Fibroblast of peridontal ligament (primary cell): ENCODE results near the gene GRAMD1C.
A peak's percentile ranks its signal among the peaks of the same experiment; 100 is the strongest.
"Not testable (repeated sequence)": the region's sequence is repeated elsewhere in the genome, so short reads cannot be mapped to it uniquely, and the experiment has no call there.

Source experiments
- DNase-seq: peaks from one replicate; pipeline ENCODE4 v3.0.0-alpha.2; 2010; ENCODE audit errors: extremely low read depth

Gene GRAMD1C

DNA sequence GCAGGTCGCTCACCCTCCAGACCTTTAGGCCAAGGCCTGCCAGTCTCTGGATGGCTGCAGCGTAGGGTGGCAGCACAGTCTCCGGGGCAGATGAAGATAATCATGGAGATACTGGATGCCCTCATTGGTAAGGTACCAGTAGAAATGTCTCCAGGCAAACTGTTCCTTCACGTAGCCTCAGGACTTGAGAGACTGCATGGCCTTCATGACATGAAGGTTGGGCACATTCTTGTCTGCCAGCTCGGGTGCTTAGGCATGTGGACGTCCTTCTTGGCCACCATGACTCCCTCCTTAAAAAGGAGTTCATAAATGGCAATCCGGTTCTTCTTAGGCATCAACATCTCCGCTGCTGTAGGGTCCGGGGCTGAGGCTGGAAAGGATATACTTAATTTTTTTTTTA lies 11.8 kb downstream of the GRAMD1C start:
- DNase-seq, result not testable (repeated sequence)

- DNase-seq, result no peak
These were observed 13.9 kb downstream of the GRAMD1C start for GRCh38 chr3:113852506-113852905.

GRCh38 chr3:113867506-113867905 lies 28.9 kb downstream of the GRAMD1C start:
- peak; percentile 53 for DNase-seq

DNA sequence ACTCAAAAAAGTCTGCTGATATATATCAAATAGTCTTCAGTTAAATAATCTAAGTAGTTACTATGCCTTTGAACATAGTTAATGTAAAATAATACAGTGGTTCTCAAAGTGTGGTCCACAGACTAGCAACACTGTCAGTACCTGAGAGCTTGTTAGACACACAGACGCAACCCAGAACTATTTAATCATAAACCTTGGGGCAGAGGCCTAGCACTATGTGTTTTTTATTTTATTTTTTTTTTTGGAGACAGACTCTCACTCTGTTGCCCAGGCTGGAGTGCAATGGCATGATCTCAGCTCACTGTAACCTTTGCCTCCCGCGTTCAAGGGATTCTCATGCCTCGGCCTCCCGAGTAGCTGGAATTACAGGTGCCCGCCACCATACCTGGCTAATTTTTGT lies 34.7 kb downstream of the GRAMD1C start:
- DNase-seq, result no peak

DNA sequence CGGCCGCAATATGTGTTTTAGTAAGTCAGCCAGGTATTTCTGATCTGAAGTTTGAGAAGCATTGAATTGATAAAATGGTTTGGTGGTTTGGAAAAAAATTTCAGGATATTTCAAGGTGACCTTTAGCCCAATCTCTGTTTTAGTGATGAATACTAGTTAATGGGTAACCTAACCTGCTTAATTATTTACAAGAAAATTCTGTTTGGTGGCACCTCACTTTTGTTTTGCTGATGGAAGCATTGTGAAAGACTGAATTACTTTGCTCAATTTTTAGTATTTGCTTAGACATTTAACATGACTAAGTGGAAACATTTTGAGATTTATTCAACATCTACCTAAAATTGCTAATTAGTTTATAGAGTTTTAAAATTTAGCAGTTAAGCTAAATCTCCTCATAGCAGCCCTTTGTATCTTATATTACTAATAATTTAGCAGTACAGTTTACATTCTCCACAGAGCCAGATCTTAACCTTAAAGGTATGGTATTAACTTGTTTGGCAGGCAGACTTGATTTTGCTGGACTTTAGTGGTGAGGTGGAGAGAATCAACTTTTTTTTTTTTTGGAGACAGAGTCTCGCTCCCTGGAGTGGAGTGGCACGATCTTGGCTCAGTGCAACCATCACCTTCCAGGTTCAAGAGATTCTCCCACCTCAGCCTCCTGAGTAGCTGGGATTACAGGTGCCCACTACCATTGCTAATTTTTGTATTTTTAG lies 35.4 kb downstream of the GRAMD1C start:
- no peak for DNase-seq

- DNase-seq, result no peak
These were observed 39.8 kb downstream of the GRAMD1C start for GRCh38 chr3:113878403-113878802.

DNA sequence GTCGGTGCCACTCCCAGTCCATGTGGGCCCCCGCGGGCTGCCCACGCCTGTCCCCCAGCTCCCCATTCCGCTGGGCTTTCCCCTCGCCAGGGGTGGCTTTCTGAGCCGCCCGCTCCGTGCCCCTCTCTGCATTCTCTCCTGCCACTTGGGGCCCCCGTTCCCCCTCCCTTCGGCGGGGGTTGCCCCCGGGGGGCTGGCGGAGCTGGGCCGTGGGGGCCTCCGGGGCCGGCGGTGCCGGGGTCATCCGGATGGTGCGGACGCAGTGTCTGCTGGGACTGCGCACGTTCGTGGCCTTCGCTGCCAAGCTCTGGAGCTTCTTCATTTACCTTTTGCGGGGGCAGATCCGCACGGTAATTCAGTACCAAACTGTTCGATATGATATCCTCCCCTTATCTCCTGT lies 46.5 kb downstream of the GRAMD1C start:
- DNase-seq, result no peak

DNA sequence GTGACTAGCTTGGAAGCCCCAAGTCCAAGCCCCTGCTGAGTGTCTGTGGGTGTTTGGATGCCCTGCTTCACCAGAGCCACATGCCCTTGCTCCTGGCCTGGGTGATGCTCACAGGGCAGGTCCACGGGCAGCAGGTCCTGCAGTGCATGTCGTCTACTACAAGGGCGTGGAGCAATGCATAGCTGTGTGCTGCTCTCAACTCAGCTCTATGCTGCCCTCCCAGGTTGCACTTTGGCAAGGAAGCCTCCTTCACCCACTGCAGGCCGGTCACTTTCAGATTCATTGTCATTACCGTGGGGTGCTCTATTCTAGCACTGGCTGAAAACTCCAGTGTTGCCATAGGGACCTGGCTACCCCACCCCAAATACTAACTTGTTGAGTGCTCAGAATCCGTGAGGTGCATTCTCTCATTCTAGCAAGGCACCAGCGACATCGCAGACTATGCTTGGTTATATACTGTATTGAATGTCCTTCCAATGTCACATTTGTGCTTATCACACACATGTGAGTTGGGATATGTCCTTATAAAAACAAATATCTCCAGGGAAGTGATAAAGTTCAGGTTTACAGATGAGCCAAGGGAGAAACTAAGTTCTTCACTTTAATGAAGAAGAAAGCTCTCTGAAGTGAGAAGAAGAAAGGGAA lies 51.8 kb downstream of the GRAMD1C start:
- no peak for DNase-seq

DNA sequence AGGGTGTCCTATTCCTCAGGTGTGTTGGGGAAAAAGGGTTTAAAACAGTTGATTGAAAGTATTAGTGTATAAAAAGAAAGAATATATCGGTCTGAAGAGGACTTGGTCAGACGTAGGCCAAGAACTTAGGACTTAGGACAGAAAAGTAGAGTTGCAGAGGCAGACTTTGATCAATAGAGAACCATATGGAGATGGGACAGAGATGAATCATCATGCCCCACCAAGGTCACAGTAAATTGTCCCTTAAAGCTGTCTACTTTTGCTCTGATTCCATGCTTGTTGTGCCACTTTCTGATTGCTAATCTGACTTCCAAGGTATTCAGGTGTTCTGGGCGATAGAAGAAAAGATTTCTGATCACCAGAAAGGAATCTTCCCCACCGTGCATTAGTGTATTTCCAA lies 56.3 kb downstream of the GRAMD1C start:
- DNase-seq, result no peak

DNA sequence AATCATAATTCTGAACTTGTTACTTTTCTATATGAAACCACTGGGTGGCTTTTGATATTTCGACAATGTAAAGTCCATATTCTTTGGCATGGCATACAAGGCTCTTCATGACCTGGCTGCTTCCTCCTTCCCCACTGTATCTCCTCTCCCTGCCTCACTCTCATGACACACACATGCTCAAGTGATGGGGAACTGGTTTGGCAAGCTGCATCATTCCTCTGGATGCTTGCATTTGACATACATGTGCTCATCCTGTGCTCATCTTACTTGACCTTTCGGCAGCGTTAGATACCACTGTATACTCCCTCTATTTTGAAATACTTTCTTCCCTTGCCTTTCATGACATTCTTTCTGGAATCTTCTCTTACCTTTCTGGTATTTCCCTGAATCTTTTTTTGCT lies 57.4 kb downstream of the GRAMD1C start:
- no peak for DNase-seq

DNA sequence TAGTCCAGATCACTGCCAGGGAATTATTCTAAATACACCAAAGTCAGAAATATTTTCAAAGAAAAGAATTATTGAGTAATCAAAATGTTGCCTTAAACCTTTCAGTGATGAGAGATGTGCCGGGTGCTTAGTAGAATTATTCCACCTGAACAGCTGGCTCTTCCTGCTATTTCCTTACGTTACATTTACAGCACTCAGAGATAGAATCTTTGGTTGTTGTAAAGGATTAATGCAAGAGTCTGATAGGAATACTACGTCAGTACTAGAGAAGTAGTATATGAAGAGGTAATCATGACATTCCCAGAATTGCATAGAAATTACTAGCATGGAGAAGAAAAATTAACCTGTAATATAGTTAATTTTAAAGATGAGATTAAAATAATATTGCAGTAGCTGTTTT lies 58.3 kb downstream of the GRAMD1C start:
- DNase-seq, result no peak

DNA sequence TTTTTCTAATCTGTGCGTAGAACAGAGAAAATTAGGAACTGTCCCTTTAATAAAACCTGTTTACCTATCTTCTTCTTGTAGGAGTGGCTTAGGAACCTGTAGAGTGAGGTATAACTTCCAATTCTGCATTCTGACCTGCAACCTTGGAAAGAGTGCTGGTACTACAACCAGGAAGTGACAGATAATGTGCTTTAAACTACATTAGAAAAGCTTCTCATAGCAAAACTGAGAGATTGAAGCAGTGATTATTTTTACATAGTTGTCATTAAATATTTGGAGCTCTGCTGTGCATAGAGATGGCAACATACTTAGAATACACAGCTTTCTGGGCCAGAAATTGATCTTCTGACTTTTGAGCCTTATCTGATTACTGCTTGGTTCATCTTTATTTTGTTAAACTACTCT lies 58.8 kb downstream of the GRAMD1C start:
- DNase-seq, result no peak

DNA sequence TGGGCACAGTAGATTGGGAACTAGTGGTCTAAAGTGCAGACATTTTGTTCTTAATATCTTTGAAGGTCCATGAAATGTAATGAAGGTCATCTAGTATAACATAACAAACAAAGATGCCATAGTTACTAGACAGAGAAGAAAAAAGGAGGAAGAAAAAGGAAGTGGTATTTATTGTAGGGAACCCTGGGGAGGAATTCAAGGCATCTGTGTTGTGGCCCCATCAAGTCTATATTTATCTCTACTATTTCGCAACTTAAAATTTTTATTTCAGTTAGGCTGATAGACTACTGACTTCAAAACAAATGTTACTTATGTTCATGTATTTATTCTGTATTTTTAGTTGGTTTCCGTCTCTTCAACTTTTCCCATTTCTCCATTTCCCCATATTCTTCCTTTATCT lies 60.3 kb downstream of the GRAMD1C start:
- DNase-seq, result peak; percentile 58

DNA sequence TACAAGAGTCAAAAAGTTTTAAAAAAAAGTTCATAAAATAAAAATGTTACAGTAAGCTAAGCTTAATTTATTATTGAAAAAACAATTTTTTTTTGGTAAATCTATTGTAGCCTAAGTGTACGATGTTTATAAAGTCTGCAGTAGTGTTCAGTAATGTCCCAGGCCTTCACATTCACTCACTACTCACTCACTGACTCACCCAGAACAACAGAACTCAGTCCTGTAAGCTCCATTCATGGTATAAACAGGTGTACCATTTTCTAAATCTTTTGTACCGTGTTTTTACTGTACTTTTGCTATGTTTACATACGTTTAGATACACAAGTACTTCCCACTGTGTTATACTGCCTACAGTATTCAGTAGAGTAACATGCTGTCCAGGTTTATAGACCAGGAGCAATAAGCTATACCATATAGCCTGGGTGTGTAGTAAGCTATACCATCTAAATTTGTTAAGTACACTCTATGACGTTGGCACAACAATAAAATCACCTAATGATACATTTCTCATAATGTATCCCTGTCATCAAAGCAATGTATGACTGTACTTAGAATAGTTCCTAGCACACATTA lies 68.1 kb downstream of the GRAMD1C start:
- no peak for DNase-seq

DNA sequence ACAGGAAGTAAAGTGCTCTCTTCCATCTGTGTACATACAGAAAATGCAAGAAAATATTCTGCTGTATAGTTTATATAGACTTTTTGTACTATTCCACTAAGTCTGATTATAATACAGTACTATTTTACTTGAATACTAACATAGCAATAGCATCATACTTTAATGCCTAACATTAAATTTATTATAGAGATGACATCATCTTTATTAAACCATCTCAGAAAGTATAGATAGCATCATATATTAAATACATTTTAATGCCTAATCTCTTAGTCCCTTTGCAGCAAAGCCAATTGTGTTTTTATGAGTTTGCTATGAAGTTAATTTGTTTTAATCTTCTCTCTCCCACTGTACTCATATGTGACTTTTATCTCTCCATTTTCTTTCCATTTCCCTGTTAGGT lies 69.5 kb downstream of the GRAMD1C start:
- DNase-seq, result no peak

GRCh38 chr3:113910966-113911365 lies 72.4 kb downstream of the GRAMD1C start:
- no peak for DNase-seq

- DNase-seq, result peak; percentile 72
These were observed 74.1 kb downstream of the GRAMD1C start for GRCh38 chr3:113912552-113913236.

GRCh38 chr3:113914646-113915045 lies 76.1 kb downstream of the GRAMD1C start:
- DNase-seq, result peak; percentile 54

GRCh38 chr3:113927556-113927955 lies 89.0 kb downstream of the GRAMD1C start:
- DNase-seq, result no peak

DNA sequence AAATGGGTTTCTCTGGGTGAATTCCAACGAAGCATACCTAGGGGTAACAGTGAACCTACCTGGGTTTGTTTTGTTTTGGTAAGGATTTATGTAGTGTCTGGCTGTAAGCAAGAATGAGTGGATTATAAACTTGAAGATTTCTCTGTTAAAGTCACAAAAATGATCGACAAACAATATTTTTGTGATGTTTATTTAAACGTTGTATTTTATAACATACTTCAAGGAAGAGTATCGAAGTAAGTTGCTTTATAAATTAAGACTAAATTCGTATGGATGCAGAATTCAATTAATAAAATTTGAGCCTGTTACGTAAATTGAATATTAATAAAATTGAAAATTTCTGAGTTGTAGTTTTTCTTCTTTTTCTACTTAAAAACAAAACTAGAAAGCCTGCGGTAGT lies 108.2 kb downstream of the GRAMD1C start:
- no peak for DNase-seq

DNA sequence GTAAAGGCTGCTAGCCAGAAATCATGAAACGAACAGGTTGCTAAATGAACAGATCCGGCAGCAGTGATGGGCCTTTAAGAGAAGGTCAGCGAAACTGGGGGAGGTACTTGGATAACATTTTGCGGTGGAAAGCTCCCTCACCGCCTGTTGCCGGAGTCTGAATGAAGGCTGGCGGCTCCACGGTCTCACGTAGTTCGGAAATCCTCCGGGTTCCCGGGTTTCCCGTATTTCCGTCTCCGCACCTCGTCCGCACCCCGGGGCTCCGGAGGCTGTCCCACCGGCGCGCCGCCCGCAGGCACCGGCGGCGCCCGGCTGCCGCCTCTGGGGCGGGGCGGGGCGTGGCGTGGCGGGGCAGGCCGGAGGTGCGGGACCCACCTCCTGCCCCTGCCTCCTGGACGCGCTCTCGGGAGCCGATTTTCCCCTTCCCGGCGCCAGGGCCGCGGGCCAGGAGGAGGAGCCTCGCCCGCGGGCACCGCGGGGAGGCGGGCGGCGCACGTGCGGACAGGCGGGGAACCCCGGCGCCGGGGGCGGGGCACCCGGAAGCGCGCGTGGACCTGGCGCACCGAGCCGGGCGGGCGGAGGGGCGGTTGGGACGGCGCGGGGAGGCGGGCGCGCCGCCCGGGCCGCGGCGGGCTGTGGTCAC lies 108.9 kb downstream of the GRAMD1C start, which contains the start of gene ZDHHC23:
ZDHHC23 (plus strand) TSS at position 642 of the 643 bp plus-strand sequence. CDS start 790 bp downstream, outside the sequence.
- peak; percentile 34 for DNase-seq
